ENCODE results near the gene COPB1. TPM values are rescaled to one million over a fixed set of nuclear protein-coding genes. Genes with fewer than 3 reads are reported as not detected.

Gene COPB1
- total RNA-seq, 4 donors from 2014 or later: 30.7 to 91.9 (median 60.9) TPM

DNA sequence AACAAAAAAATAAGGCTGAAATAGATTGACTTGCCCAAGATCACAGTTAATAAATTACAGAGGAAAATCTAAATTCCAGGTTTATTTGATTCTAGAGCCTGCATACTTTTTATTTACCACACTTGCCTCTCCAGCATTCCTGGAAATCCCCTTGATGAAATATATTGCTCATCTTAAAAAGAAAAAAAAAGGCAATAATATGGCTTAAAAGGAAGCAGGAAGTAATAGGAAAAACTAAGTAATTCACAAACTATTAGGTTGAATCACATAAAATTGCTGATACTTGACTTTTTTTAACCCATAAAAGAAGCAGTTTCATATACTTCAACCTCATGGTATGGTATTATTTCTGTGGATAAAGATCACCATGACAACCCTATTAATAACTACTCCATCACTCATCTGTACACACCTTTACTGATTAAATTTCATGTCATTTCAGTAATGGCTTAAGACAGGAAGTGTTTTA lies 52.9 kb downstream of the COPB1 start:
- no peak for TF ChIP-seq POLR2AphosphoS5 (IDR thresholded peaks at IDR 0.05)
- no peak for TF ChIP-seq EP300 (IDR thresholded peaks at IDR 0.05; ENCODE audit: low read depth)
- TF ChIP-seq POLR2A (IDR thresholded peaks at IDR 0.05): no peak
- intact Hi-C loops (cut with DNase I; ENCODE audit: low total_unique reads): no loop called here
- in situ Hi-C loops (cut with MboI; ENCODE audit: low pct_ligation_motif_present in 1 of 4, low pct_unique_long_range_greater_than_20kb in 1 of 4, low sequenced_read_pairs in 3 of 4): no loop called here
- Histone ChIP-seq H3K4me1 (no peaks in the 10 kb centered on the region), H3K36me3 (no peaks in the 10 kb centered on the region), H3K27ac (no peak overlapping the region), H3K4me3 (no peak overlapping the region), H3K27me3 (no peaks in the 10 kb centered on the region), H3K9me3 (no peaks in the 10 kb centered on the region)
- no peak for DNase-seq

- H3K27ac ChIP-seq: no peak overlapping the region
- in situ Hi-C loops (cut with MboI; ENCODE audit: low pct_ligation_motif_present in 1 of 4, low pct_unique_long_range_greater_than_20kb in 1 of 4, low sequenced_read_pairs in 3 of 4): no loop called here
- intact Hi-C loops (cut with DNase I; ENCODE audit: low total_unique reads): no loop called here
- TF ChIP-seq EP300 (IDR thresholded peaks at IDR 0.05; ENCODE audit: low read depth): no peak
- no peak for TF ChIP-seq POLR2AphosphoS5 (IDR thresholded peaks at IDR 0.05)
- TF ChIP-seq, protein P1, sequence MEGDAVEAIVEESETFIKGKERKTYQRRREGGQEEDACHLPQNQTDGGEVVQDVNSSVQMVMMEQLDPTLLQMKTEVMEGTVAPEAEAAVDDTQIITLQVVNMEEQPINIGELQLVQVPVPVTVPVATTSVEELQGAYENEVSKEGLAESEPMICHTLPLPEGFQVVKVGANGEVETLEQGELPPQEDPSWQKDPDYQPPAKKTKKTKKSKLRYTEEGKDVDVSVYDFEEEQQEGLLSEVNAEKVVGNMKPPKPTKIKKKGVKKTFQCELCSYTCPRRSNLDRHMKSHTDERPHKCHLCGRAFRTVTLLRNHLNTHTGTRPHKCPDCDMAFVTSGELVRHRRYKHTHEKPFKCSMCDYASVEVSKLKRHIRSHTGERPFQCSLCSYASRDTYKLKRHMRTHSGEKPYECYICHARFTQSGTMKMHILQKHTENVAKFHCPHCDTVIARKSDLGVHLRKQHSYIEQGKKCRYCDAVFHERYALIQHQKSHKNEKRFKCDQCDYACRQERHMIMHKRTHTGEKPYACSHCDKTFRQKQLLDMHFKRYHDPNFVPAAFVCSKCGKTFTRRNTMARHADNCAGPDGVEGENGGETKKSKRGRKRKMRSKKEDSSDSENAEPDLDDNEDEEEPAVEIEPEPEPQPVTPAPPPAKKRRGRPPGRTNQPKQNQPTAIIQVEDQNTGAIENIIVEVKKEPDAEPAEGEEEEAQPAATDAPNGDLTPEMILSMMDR (IDR thresholded peaks at IDR 0.05): no peak
- TF ChIP-seq POLR2A (IDR thresholded peaks at IDR 0.05): no peak
- no peak for DNase-seq
- H3K4me1 ChIP-seq: no peaks in the 10 kb centered on the region
- no peak overlapping the region for H3K4me3 ChIP-seq
- 86 to 90% methylated on average over 1 to 2 of the region's 2 CpGs for WGBS, 2 donors (ENCODE audit: low coverage in 1 of 2)
- no peaks in the 10 kb centered on the region for H3K27me3 ChIP-seq
- no peaks in the 10 kb centered on the region for H3K9me3 ChIP-seq
- no peaks in the 10 kb centered on the region for H3K36me3 ChIP-seq
Measured at GRCh38 chr11:14445542-14446530, 53.8 kb downstream of the COPB1 start.

- no peak for DNase-seq
- no peaks in the 10 kb centered on the region for H3K27me3 ChIP-seq
- H3K27ac ChIP-seq: no peak overlapping the region
- no peak overlapping the region for H3K4me3 ChIP-seq
- in situ Hi-C loops (cut with MboI; ENCODE audit: low pct_ligation_motif_present in 1 of 4, low pct_unique_long_range_greater_than_20kb in 1 of 4, low sequenced_read_pairs in 3 of 4): no loop called here
- WGBS, 2 donors (ENCODE audit: low coverage in 1 of 2): 89 to 94% methylated on average over 7 to 8 of the region's 8 CpGs
- no peaks in the 10 kb centered on the region for H3K4me1 ChIP-seq
- intact Hi-C loops (cut with DNase I; ENCODE audit: low total_unique reads): no loop called here
- TF ChIP-seq, protein P1 (IDR thresholded peaks at IDR 0.05): no peak
- no peak for TF ChIP-seq POLR2A (IDR thresholded peaks at IDR 0.05)
- TF ChIP-seq EP300 (IDR thresholded peaks at IDR 0.05; ENCODE audit: low read depth): no peak
- no peak for TF ChIP-seq POLR2AphosphoS5 (IDR thresholded peaks at IDR 0.05)
- H3K9me3 ChIP-seq: no peaks in the 10 kb centered on the region
- H3K36me3 ChIP-seq: no peaks in the 10 kb centered on the region
Measured at GRCh38 chr11:14444441-14445189, 55.0 kb downstream of the COPB1 start.

DNA sequence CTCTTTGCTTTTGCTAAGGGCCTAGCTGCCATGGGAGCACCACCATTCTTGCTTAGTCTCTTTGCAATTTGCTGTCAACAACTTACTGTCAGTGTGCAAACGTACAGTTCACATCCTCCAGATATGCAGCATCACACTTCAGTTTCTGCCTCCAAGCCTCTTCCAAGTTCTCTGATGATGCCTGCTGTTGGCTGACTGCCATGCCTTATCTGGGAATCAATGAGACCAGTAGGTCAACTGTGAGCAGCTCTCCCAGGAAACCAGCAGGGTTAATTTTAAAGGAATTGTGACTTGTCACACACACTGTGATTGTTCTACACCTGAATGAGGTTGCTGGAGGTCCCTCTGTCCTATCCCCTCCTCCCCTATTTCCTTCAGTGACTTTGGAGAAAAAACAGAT lies 56.0 kb downstream of the COPB1 start:
- intact Hi-C loops (cut with DNase I; ENCODE audit: low total_unique reads) (no loop called here), in situ Hi-C loops (cut with MboI; ENCODE audit: low pct_ligation_motif_present in 1 of 4, low pct_unique_long_range_greater_than_20kb in 1 of 4, low sequenced_read_pairs in 3 of 4) (no loop called here)
- WGBS, 2 donors (ENCODE audit: low coverage in 1 of 2): 74 to 83% methylated on average over 1 of the region's 1 CpG
- H3K27me3 ChIP-seq: no peaks in the 10 kb centered on the region
- H3K27ac ChIP-seq: no peak overlapping the region
- DNase-seq: peak; percentile 27
- no peaks in the 10 kb centered on the region for H3K4me1 ChIP-seq
- H3K9me3 ChIP-seq: no peaks in the 10 kb centered on the region
- no peaks in the 10 kb centered on the region for H3K36me3 ChIP-seq
- TF ChIP-seq, protein P1 (IDR thresholded peaks at IDR 0.05): no peak
- no peak for TF ChIP-seq POLR2AphosphoS5 (IDR thresholded peaks at IDR 0.05)
- TF ChIP-seq POLR2A (IDR thresholded peaks at IDR 0.05): no peak
- TF ChIP-seq EP300 (IDR thresholded peaks at IDR 0.05; ENCODE audit: low read depth): no peak
- no peak overlapping the region for H3K4me3 ChIP-seq

Data from transverse colon (tissue), 4 donors.